HCT116 (cell line): Measurements from ENCODE around the gene TYW1B. TPM values are rescaled to one million over a fixed set of nuclear protein-coding genes. Genes with fewer than 3 reads are reported as not detected.
"Not testable (repeated sequence)": the region's sequence is repeated elsewhere in the genome, so short reads cannot be mapped to it uniquely, and the experiment has no call there.

ENCODE experiments used
- ATAC-seq: fragments of 200-7000 bp; cut with Tn5 transposase; 2 replicates; pipeline ENCODE4 v1.9.1; 2020; ENCODE audit warnings: mild to moderate bottlenecking, moderate library complexity
- BruUV-seq: library from RNA; stranded (reverse); fragments of 400-500 nt; replicated peaks from 2 replicates; lab custom pipeline; 2021; lab: Mats Ljungman, UMichigan
- CTCF ChIA-PET: fragments of 300-600 bp; sonication (Branson Sonifier 250); formaldehyde crosslinking; loops from one replicate; lab custom pipeline; 2021; ENCODE audit warnings: antibody characterized with exemption; lab: Charles Lee
- POLR2A ChIA-PET: fragments of 300-600, 350-600 bp; sonication (Branson Sonifier 250); formaldehyde crosslinking; loops from one replicate; lab custom pipeline; 2021; ENCODE audit warnings: antibody characterized with exemption; lab: Charles Lee
- RAD21 ChIA-PET, 2 experiments: fragments of 300-600 bp; sonication (Branson Sonifier 250); formaldehyde crosslinking; loops; one replicate each; lab custom pipeline; 2023; ENCODE audit warnings: low total read pairs in 2 of 2; ENCODE audit not compliant: uncharacterized antibody in 2 of 2, unreplicated experiment in 2 of 2, low non-redundant PET in 1 of 2; lab: Charles Lee
- DNase-seq: peaks from one replicate; pipeline ENCODE4 v3.0.0-alpha.2; 2010; ENCODE audit warnings: low read depth, low spot score
- H2AFZ ChIP-seq: fragments of 200-600 bp; shearing (Covaris generic), sonication (generic); 2 replicates; pipeline ENCODE4 v1.6.1; 2017; ENCODE audit warnings: low read depth, mixed run types, mixed read lengths, antibody characterized with exemption, low read length; ENCODE audit not compliant: poor library complexity, severe bottlenecking
- H3K27ac ChIP-seq: 2 replicates; pipeline ENCODE4 v1.5.1; 2012; ENCODE audit warnings: low read depth, low read length
- H3K27me3 ChIP-seq: fragments of 200-600 bp; sonication (generic); 2 replicates; pipeline ENCODE4 v1.6.1; 2016; ENCODE audit warnings: mixed run types, low read length, mixed read lengths; ENCODE audit not compliant: insufficient read depth
- H3K36me3 ChIP-seq, 2 experiments: fragments of 200-500 bp in 1 of 2; fragments of 200-600 bp in 1 of 2; sonication (Bioruptor generic) in 1 of 2; sonication (generic) in 1 of 2; 2 replicates each; pipeline versions ENCODE4 v1.5.1 to v1.6.1; 2014 to 2016; ENCODE audit warnings: low read length in 2 of 2, inconsistent platforms in 1 of 2, mixed read lengths in 1 of 2, mixed run types in 1 of 2; ENCODE audit not compliant: insufficient read depth in 2 of 2, control insufficient read depth in 1 of 2
- H3K4me1 ChIP-seq, 2 experiments: fragments of 200-600 bp in 1 of 2; sonication (generic) in 1 of 2; 2 replicates each; pipeline versions ENCODE4 v1.5.1 to v1.6.1; 2012 to 2017; ENCODE audit warnings: low read length in 2 of 2, inconsistent platforms in 1 of 2, mild to moderate bottlenecking in 1 of 2, mixed read lengths in 1 of 2, mixed run types in 1 of 2, moderate library complexity in 1 of 2; ENCODE audit not compliant: insufficient read depth in 2 of 2, control insufficient read depth in 1 of 2
- H3K4me2 ChIP-seq: fragments of 200-600 bp; sonication (generic); 2 replicates; pipeline ENCODE4 v1.6.1; 2017; ENCODE audit warnings: mixed run types, low read length, mixed read lengths
- H3K4me3 ChIP-seq, 2 experiments: fragments of 200-600 bp in 1 of 2; sonication (generic) in 1 of 2; replicated peaks in 1 of 2; 2 replicates each; pipeline ENCODE4 v1.5.1; 2011 to 2016; ENCODE audit warnings: low read length in 2 of 2, control low read depth in 1 of 2, low read depth in 1 of 2, mild to moderate bottlenecking in 1 of 2, mixed read lengths in 1 of 2, mixed run types in 1 of 2
- H3K79me2 ChIP-seq: fragments of 200-600 bp; sonication (generic); 2 replicates; pipeline ENCODE4 v1.6.1; 2017; ENCODE audit warnings: mild to moderate bottlenecking, mixed run types, low read length, moderate library complexity, mixed read lengths; ENCODE audit not compliant: insufficient read depth
- H3K9ac ChIP-seq: fragments of 200-600 bp; sonication (generic); 2 replicates; pipeline ENCODE4 v1.6.1; 2016; ENCODE audit warnings: low read length, mixed read lengths
- H3K9me2 ChIP-seq: fragments of 200-600 bp; sonication (generic), shearing (Covaris generic); 2 replicates; pipeline ENCODE4 v1.6.1; 2017; ENCODE audit warnings: mixed run types, mild to moderate bottlenecking, moderate library complexity; ENCODE audit not compliant: insufficient read depth
- H3K9me3 ChIP-seq, 2 experiments: fragments of 200-500 bp in 1 of 2; fragments of 200-600 bp in 1 of 2; sonication (Bioruptor generic) in 1 of 2; sonication (generic) in 1 of 2; 2 replicates each; pipeline ENCODE4 v1.6.1; 2014 to 2017; ENCODE audit warnings: low read length in 2 of 2, mixed read lengths in 2 of 2, inconsistent platforms in 1 of 2, low read depth in 1 of 2, mild to moderate bottlenecking in 1 of 2, mixed run types in 1 of 2, moderate library complexity in 1 of 2; ENCODE audit not compliant: control insufficient read depth in 1 of 2, insufficient read depth in 1 of 2
- H4K20me1 ChIP-seq: fragments of 200-600 bp; sonication (generic), shearing (Covaris generic); 2 replicates; pipeline ENCODE4 v1.6.1; 2017; ENCODE audit warnings: mixed run types, mild to moderate bottlenecking, moderate library complexity; ENCODE audit not compliant: insufficient read depth
- intact Hi-C: fragments of 100-400 bp; cut with micrococcal nuclease; formaldehyde crosslinking; loops from 2 replicates; pipeline ENCODE4 v1.10.0; 2022
- total RNA-seq: library from RNA; stranded (reverse); gene quantifications from one replicate; pipeline ENCODE4 v1.2.1, GENCODE V29; 2021; ENCODE audit not compliant: unreplicated experiment

TYW1B gene
- total RNA-seq, 1 experiment from 2014 or later: 2.4 TPM

DNA sequence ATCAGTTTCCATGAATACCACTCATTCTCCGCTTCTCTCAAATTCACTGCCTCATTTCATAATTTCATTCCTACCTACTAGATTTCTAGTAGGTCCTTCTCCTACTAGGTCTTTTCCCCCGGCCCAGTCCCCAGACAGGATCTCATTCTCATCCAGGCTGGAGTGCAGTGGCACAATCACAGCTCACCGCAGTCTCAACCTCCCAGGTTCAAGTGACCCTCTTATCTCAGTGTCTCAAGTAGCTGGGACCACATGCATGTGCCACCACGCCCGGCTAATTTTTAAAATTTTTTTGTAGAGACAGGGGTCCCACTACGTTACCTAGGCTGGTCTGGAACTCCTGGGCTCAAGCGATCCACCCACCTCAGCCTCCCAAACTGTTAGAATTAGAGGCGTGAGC lies 132.5 kb downstream of the TYW1B start:
- intact Hi-C loops, H3K9me3 ChIP-seq, H4K20me1 ChIP-seq, H3K27ac ChIP-seq, H3K9ac ChIP-seq, H3K79me2 ChIP-seq, BruUV-seq, DNase-seq, H2AFZ ChIP-seq, RAD21 ChIA-PET, H3K4me1 ChIP-seq, H3K9me2 ChIP-seq, H3K4me3 ChIP-seq, POLR2A ChIA-PET, CTCF ChIA-PET, H3K27me3 ChIP-seq, ATAC-seq, H3K36me3 ChIP-seq, H3K4me2 ChIP-seq: not testable (repeated sequence)

GRCh38 chr7:72691442-72691841 lies 136.6 kb downstream of the TYW1B start:
- H3K27ac ChIP-seq, CTCF ChIA-PET, H2AFZ ChIP-seq, POLR2A ChIA-PET, ATAC-seq, H3K79me2 ChIP-seq, BruUV-seq, H3K36me3 ChIP-seq, H3K9me2 ChIP-seq, H3K4me2 ChIP-seq, DNase-seq, H3K4me1 ChIP-seq, RAD21 ChIA-PET, H3K27me3 ChIP-seq, H4K20me1 ChIP-seq, H3K9ac ChIP-seq, H3K9me3 ChIP-seq, intact Hi-C loops, H3K4me3 ChIP-seq: not testable (repeated sequence)

- H3K27ac ChIP-seq, CTCF ChIA-PET, POLR2A ChIA-PET: not testable (repeated sequence)
Observed at GRCh38 chr7:72690177-72690576, 137.8 kb downstream of the TYW1B start.

GRCh38 chr7:72689344-72689743 lies 138.7 kb downstream of the TYW1B start:
- H3K27me3 ChIP-seq, H3K36me3 ChIP-seq, POLR2A ChIA-PET, BruUV-seq, H3K27ac ChIP-seq, RAD21 ChIA-PET, DNase-seq, ATAC-seq, H3K79me2 ChIP-seq, H4K20me1 ChIP-seq, H3K4me2 ChIP-seq, intact Hi-C loops, CTCF ChIA-PET, H3K4me3 ChIP-seq, H3K9me3 ChIP-seq, H3K9ac ChIP-seq, H3K9me2 ChIP-seq, H2AFZ ChIP-seq, H3K4me1 ChIP-seq: not testable (repeated sequence)

More at GRCh38 chr7:72690177-72690576, 137.8 kb downstream of the TYW1B start:
- H3K4me3 ChIP-seq, H3K79me2 ChIP-seq, intact Hi-C loops, H2AFZ ChIP-seq, BruUV-seq, ATAC-seq, H3K4me2 ChIP-seq, H3K9ac ChIP-seq, H3K4me1 ChIP-seq, H3K9me2 ChIP-seq, H4K20me1 ChIP-seq, DNase-seq, H3K9me3 ChIP-seq, H3K36me3 ChIP-seq, RAD21 ChIA-PET, H3K27me3 ChIP-seq: not testable (repeated sequence)
